Fibroblast of lung (primary cell): ENCODE results near the gene MRPL52. TPM values are rescaled to one million over a fixed set of nuclear protein-coding genes. Genes with fewer than 3 reads are reported as not detected.
"Not testable (repeated sequence)": the region's sequence is repeated elsewhere in the genome, so short reads cannot be mapped to it uniquely, and the experiment has no call there.

Experiments
- DNase-seq, 2 donors: peaks; one replicate each; pipeline versions ENCODE4 v3.0.0 to v3.0.0-alpha.2; 2010; ENCODE audit warnings: low read depth in 2 of 2
- H2AFZ ChIP-seq: 2 replicates; pipeline ENCODE4 v1.5.1; 2012; ENCODE audit warnings: low read length, control low read depth, inconsistent platforms
- H3K27ac ChIP-seq: 2 replicates; pipeline ENCODE4 v1.5.1; 2011; ENCODE audit warnings: low read length, control low read depth; ENCODE audit not compliant: insufficient read depth
- H3K27me3 ChIP-seq: 2 replicates; pipeline ENCODE4 v1.5.1; 2011; ENCODE audit warnings: mild to moderate bottlenecking, low read length; ENCODE audit not compliant: control insufficient read depth, insufficient read depth
- H3K36me3 ChIP-seq: 2 replicates; pipeline ENCODE4 v1.5.1; 2011; ENCODE audit warnings: low read length; ENCODE audit not compliant: control insufficient read depth, insufficient read depth
- H3K4me1 ChIP-seq: 2 replicates; pipeline ENCODE4 v1.5.1; 2011; ENCODE audit warnings: low read length; ENCODE audit not compliant: control insufficient read depth, insufficient read depth; ENCODE audit errors: extremely low read depth
- H3K4me2 ChIP-seq: 2 replicates; pipeline ENCODE4 v1.5.1; 2011; ENCODE audit warnings: low read length, control low read depth; ENCODE audit not compliant: insufficient read depth; ENCODE audit errors: extremely low read depth
- H3K4me3 ChIP-seq, 4 experiments: fragments of 200-600 bp in 1 of 4; sonication (generic) in 1 of 4; replicated peaks in 1 of 4; 2 replicates each; pipeline ENCODE4 v1.5.1; 2011 to 2016; ENCODE audit warnings: low read length in 4 of 4, low read depth in 3 of 4, mild to moderate bottlenecking in 3 of 4, control low read depth in 2 of 4, inconsistent platforms in 1 of 4, mixed read lengths in 1 of 4; ENCODE audit not compliant: insufficient read depth in 1 of 4; ENCODE audit errors: control extremely low read depth in 1 of 4
- H3K79me2 ChIP-seq: 2 replicates; pipeline ENCODE4 v1.5.1; 2012; ENCODE audit warnings: mild to moderate bottlenecking, low read length, inconsistent platforms; ENCODE audit not compliant: control insufficient read depth, insufficient read depth
- H3K9ac ChIP-seq: 2 replicates; pipeline ENCODE4 v1.5.1; 2011; ENCODE audit warnings: mild to moderate bottlenecking, low read length, control low read depth; ENCODE audit not compliant: insufficient read depth
- H3K9me3 ChIP-seq: 2 replicates; pipeline ENCODE4 v1.5.1; 2012; ENCODE audit warnings: low read depth, low read length; ENCODE audit not compliant: control insufficient read depth, insufficient read depth
- H4K20me1 ChIP-seq: 2 replicates; pipeline ENCODE4 v1.5.1; 2011; ENCODE audit warnings: low read length; ENCODE audit not compliant: control insufficient read depth, insufficient read depth; ENCODE audit errors: extremely low read depth
- CTCF ChIP-seq, 2 donors: IDR thresholded peaks in 1 of 2; conservative IDR thresholded peaks in 1 of 2; 1 replicate in 1 of 2; 2 replicates in 1 of 2; pipeline ENCODE4 v1.5.1; 2011 to 2012; ENCODE audit warnings: low read length in 2 of 2, control low read depth in 1 of 2, inconsistent platforms in 1 of 2, low read depth in 1 of 2, mild to moderate bottlenecking in 1 of 2
- EZH2 ChIP-seq: IDR thresholded peaks from 2 replicates; pipeline ENCODE4 v1.5.1; 2012; ENCODE audit warnings: low read length, control low read depth, mild to moderate bottlenecking; ENCODE audit errors: missing control alignments
- polyA plus RNA-seq, 2 donors: library from polyadenylated mRNA; depleted of rRNA in 1 of 2; stranded (reverse) in 1 of 2; unstranded in 1 of 2; fragments of >200 nt; gene quantifications; 2 replicates each; pipeline ENCODE4 v1.2.1, GENCODE V29; 2011 to 2012; ENCODE audit warnings: missing spikeins in 1 of 2
- total RNA-seq: library from RNA; depleted of rRNA; stranded (reverse); fragments of >200 nt; gene quantifications from 2 replicates; pipeline ENCODE4 v1.2.1, GENCODE V29; 2014

MRPL52 gene
- total and polyA plus RNA-seq, 2 donors (not counting 1 experiment from before 2014, with no cell fraction given) = 44.1 to 50.5 TPM

- Histone ChIP-seq H3K4me3 (no peak overlapping the region), H2AFZ (no peak overlapping the region), H3K9ac (no peak overlapping the region), H3K79me2 (no peaks in the 10 kb centered on the region), H3K27me3 (no peaks in the 10 kb centered on the region), H3K9me3 (no peaks in the 10 kb centered on the region), H3K27ac (no peak overlapping the region), H3K36me3 (no peaks in the 10 kb centered on the region), H4K20me1 (no peaks in the 10 kb centered on the region), H3K4me2 (no peak overlapping the region), H3K4me1 (no peaks in the 10 kb centered on the region)
- no peak for DNase-seq
- TF ChIP-seq EZH2 (no peak), CTCF (conservative IDR thresholded peaks at IDR 0.05 in 1 of 2, IDR thresholded peaks at IDR 0.05 in 1 of 2; ENCODE audit: low read depth in 1 of 2, low read length in 2 of 2) (no peak)
These were observed 26.6 kb upstream of the MRPL52 start for GRCh38 chr14:22802860-22803686.

- no peaks in the 10 kb centered on the region for H3K79me2 ChIP-seq
- H3K9ac ChIP-seq = no peak overlapping the region
- H3K36me3 ChIP-seq = no peaks in the 10 kb centered on the region
- H3K27me3 ChIP-seq = no peaks in the 10 kb centered on the region
- H3K4me3 ChIP-seq = no peak overlapping the region
- no peaks in the 10 kb centered on the region for H3K4me1 ChIP-seq
- no peaks in the 10 kb centered on the region for H4K20me1 ChIP-seq
- no peak overlapping the region for H3K27ac ChIP-seq
- H2AFZ ChIP-seq = no peak overlapping the region
- no peak for DNase-seq
- TF ChIP-seq EZH2 (no peak), CTCF (conservative IDR thresholded peaks at IDR 0.05 in 1 of 2, IDR thresholded peaks at IDR 0.05 in 1 of 2; ENCODE audit: low read depth in 1 of 2, low read length in 2 of 2) (no peak)
- no peak overlapping the region for H3K4me2 ChIP-seq
- no peaks in the 10 kb centered on the region for H3K9me3 ChIP-seq
These were observed 26.1 kb upstream of the MRPL52 start for GRCh38 chr14:22803687-22803974.

- H3K9me3 ChIP-seq, H3K79me2 ChIP-seq, H3K27me3 ChIP-seq, H3K36me3 ChIP-seq, H3K4me2 ChIP-seq, H2AFZ ChIP-seq, H3K4me1 ChIP-seq, H3K27ac ChIP-seq, H3K9ac ChIP-seq, DNase-seq, H3K4me3 ChIP-seq, H4K20me1 ChIP-seq: not testable (repeated sequence)
These were observed 24.5 kb upstream of the MRPL52 start for GRCh38 chr14:22805235-22805634.
